HCT116 (cell line): ENCODE measurements around the gene SLC5A1. TPM values are rescaled to one million over a fixed set of nuclear protein-coding genes. Genes with fewer than 3 reads are reported as not detected.
"Not testable (repeated sequence)": the region's sequence is repeated elsewhere in the genome, so short reads cannot be mapped to it uniquely, and the experiment has no call there.

ENCODE experiments used
- ATAC-seq: fragments of 200-7000 bp; cut with Tn5 transposase; 2 replicates; pipeline ENCODE4 v1.9.1; 2020; ENCODE audit warnings: mild to moderate bottlenecking, moderate library complexity
- BruUV-seq: library from RNA; stranded (reverse); fragments of 400-500 nt; replicated peaks from 2 replicates; lab custom pipeline; 2021; lab: Mats Ljungman, UMichigan
- CTCF ChIA-PET: fragments of 300-600 bp; sonication (Branson Sonifier 250); formaldehyde crosslinking; loops from one replicate; lab custom pipeline; 2021; ENCODE audit warnings: antibody characterized with exemption; lab: Charles Lee
- POLR2A ChIA-PET: fragments of 300-600, 350-600 bp; sonication (Branson Sonifier 250); formaldehyde crosslinking; loops from one replicate; lab custom pipeline; 2021; ENCODE audit warnings: antibody characterized with exemption; lab: Charles Lee
- RAD21 ChIA-PET, 2 experiments: fragments of 300-600 bp; sonication (Branson Sonifier 250); formaldehyde crosslinking; loops; one replicate each; lab custom pipeline; 2023; ENCODE audit warnings: low total read pairs in 2 of 2; ENCODE audit not compliant: uncharacterized antibody in 2 of 2, unreplicated experiment in 2 of 2, low non-redundant PET in 1 of 2; lab: Charles Lee
- DNase-seq: peaks from one replicate; pipeline ENCODE4 v3.0.0-alpha.2; 2010; ENCODE audit warnings: low read depth, low spot score
- H2AFZ ChIP-seq: fragments of 200-600 bp; shearing (Covaris generic), sonication (generic); 2 replicates; pipeline ENCODE4 v1.6.1; 2017; ENCODE audit warnings: low read depth, mixed run types, mixed read lengths, antibody characterized with exemption, low read length; ENCODE audit not compliant: poor library complexity, severe bottlenecking
- H3K27ac ChIP-seq: 2 replicates; pipeline ENCODE4 v1.5.1; 2012; ENCODE audit warnings: low read depth, low read length
- H3K27me3 ChIP-seq: fragments of 200-600 bp; sonication (generic); 2 replicates; pipeline ENCODE4 v1.6.1; 2016; ENCODE audit warnings: mixed run types, low read length, mixed read lengths; ENCODE audit not compliant: insufficient read depth
- H3K36me3 ChIP-seq, 2 experiments: fragments of 200-500 bp in 1 of 2; fragments of 200-600 bp in 1 of 2; sonication (Bioruptor generic) in 1 of 2; sonication (generic) in 1 of 2; 2 replicates each; pipeline versions ENCODE4 v1.5.1 to v1.6.1; 2014 to 2016; ENCODE audit warnings: low read length in 2 of 2, inconsistent platforms in 1 of 2, mixed read lengths in 1 of 2, mixed run types in 1 of 2; ENCODE audit not compliant: insufficient read depth in 2 of 2, control insufficient read depth in 1 of 2
- H3K4me1 ChIP-seq, 2 experiments: fragments of 200-600 bp in 1 of 2; sonication (generic) in 1 of 2; 2 replicates each; pipeline versions ENCODE4 v1.5.1 to v1.6.1; 2012 to 2017; ENCODE audit warnings: low read length in 2 of 2, inconsistent platforms in 1 of 2, mild to moderate bottlenecking in 1 of 2, mixed read lengths in 1 of 2, mixed run types in 1 of 2, moderate library complexity in 1 of 2; ENCODE audit not compliant: insufficient read depth in 2 of 2, control insufficient read depth in 1 of 2
- H3K4me2 ChIP-seq: fragments of 200-600 bp; sonication (generic); 2 replicates; pipeline ENCODE4 v1.6.1; 2017; ENCODE audit warnings: mixed run types, low read length, mixed read lengths
- H3K4me3 ChIP-seq, 2 experiments: fragments of 200-600 bp in 1 of 2; sonication (generic) in 1 of 2; replicated peaks in 1 of 2; 2 replicates each; pipeline ENCODE4 v1.5.1; 2011 to 2016; ENCODE audit warnings: low read length in 2 of 2, control low read depth in 1 of 2, low read depth in 1 of 2, mild to moderate bottlenecking in 1 of 2, mixed read lengths in 1 of 2, mixed run types in 1 of 2
- H3K79me2 ChIP-seq: fragments of 200-600 bp; sonication (generic); 2 replicates; pipeline ENCODE4 v1.6.1; 2017; ENCODE audit warnings: mild to moderate bottlenecking, mixed run types, low read length, moderate library complexity, mixed read lengths; ENCODE audit not compliant: insufficient read depth
- H3K9ac ChIP-seq: fragments of 200-600 bp; sonication (generic); 2 replicates; pipeline ENCODE4 v1.6.1; 2016; ENCODE audit warnings: low read length, mixed read lengths
- H3K9me2 ChIP-seq: fragments of 200-600 bp; sonication (generic), shearing (Covaris generic); 2 replicates; pipeline ENCODE4 v1.6.1; 2017; ENCODE audit warnings: mixed run types, mild to moderate bottlenecking, moderate library complexity; ENCODE audit not compliant: insufficient read depth
- H3K9me3 ChIP-seq, 2 experiments: fragments of 200-500 bp in 1 of 2; fragments of 200-600 bp in 1 of 2; sonication (Bioruptor generic) in 1 of 2; sonication (generic) in 1 of 2; 2 replicates each; pipeline ENCODE4 v1.6.1; 2014 to 2017; ENCODE audit warnings: low read length in 2 of 2, mixed read lengths in 2 of 2, inconsistent platforms in 1 of 2, low read depth in 1 of 2, mild to moderate bottlenecking in 1 of 2, mixed run types in 1 of 2, moderate library complexity in 1 of 2; ENCODE audit not compliant: control insufficient read depth in 1 of 2, insufficient read depth in 1 of 2
- H4K20me1 ChIP-seq: fragments of 200-600 bp; sonication (generic), shearing (Covaris generic); 2 replicates; pipeline ENCODE4 v1.6.1; 2017; ENCODE audit warnings: mixed run types, mild to moderate bottlenecking, moderate library complexity; ENCODE audit not compliant: insufficient read depth
- intact Hi-C: fragments of 100-400 bp; cut with micrococcal nuclease; formaldehyde crosslinking; loops from 2 replicates; pipeline ENCODE4 v1.10.0; 2022
- total RNA-seq: library from RNA; stranded (reverse); gene quantifications from one replicate; pipeline ENCODE4 v1.2.1, GENCODE V29; 2021; ENCODE audit not compliant: unreplicated experiment

SLC5A1 gene
- total RNA-seq, 1 experiment from 2014 or later: 0.32 TPM

GRCh38 chr22:32148372-32148771 is 105.3 kb downstream of the SLC5A1 start:
- H3K9me2 ChIP-seq, H3K36me3 ChIP-seq, H3K4me2 ChIP-seq, DNase-seq, H3K9me3 ChIP-seq, POLR2A ChIA-PET, H3K9ac ChIP-seq, H2AFZ ChIP-seq, H3K79me2 ChIP-seq, H4K20me1 ChIP-seq, H3K27me3 ChIP-seq, CTCF ChIA-PET, H3K4me1 ChIP-seq, H3K27ac ChIP-seq, RAD21 ChIA-PET, intact Hi-C loops, H3K4me3 ChIP-seq, BruUV-seq, ATAC-seq: not testable (repeated sequence)

GRCh38 chr22:32150647-32151046 is 107.6 kb downstream of the SLC5A1 start:
- H3K9ac ChIP-seq, H3K79me2 ChIP-seq, H3K36me3 ChIP-seq, H4K20me1 ChIP-seq, H3K9me2 ChIP-seq, H3K4me1 ChIP-seq, ATAC-seq, H3K4me3 ChIP-seq, H2AFZ ChIP-seq, RAD21 ChIA-PET, intact Hi-C loops, POLR2A ChIA-PET, H3K9me3 ChIP-seq, BruUV-seq, H3K27ac ChIP-seq, DNase-seq, H3K4me2 ChIP-seq, H3K27me3 ChIP-seq, CTCF ChIA-PET: not testable (repeated sequence)

- intact Hi-C loops, H3K4me2 ChIP-seq, H3K9ac ChIP-seq, BruUV-seq, CTCF ChIA-PET, H3K27me3 ChIP-seq, DNase-seq, H3K36me3 ChIP-seq, H3K79me2 ChIP-seq, ATAC-seq, POLR2A ChIA-PET, H3K4me1 ChIP-seq, RAD21 ChIA-PET, H3K9me3 ChIP-seq, H4K20me1 ChIP-seq, H3K4me3 ChIP-seq, H2AFZ ChIP-seq, H3K9me2 ChIP-seq, H3K27ac ChIP-seq: not testable (repeated sequence)
Observed at GRCh38 chr22:32151641-32152040, 108.6 kb downstream of the SLC5A1 start.

- CTCF ChIA-PET, H3K79me2 ChIP-seq, H3K9me3 ChIP-seq, intact Hi-C loops, H3K4me1 ChIP-seq, H3K27me3 ChIP-seq, H3K36me3 ChIP-seq, H3K9ac ChIP-seq, H2AFZ ChIP-seq, H4K20me1 ChIP-seq, POLR2A ChIA-PET, H3K27ac ChIP-seq, DNase-seq, H3K9me2 ChIP-seq, ATAC-seq, H3K4me3 ChIP-seq, H3K4me2 ChIP-seq, BruUV-seq, RAD21 ChIA-PET: not testable (repeated sequence)
Observed at GRCh38 chr22:32154727-32155126, 111.7 kb downstream of the SLC5A1 start.

- BruUV-seq, H2AFZ ChIP-seq, DNase-seq, H3K4me3 ChIP-seq, H3K9me2 ChIP-seq, H4K20me1 ChIP-seq, H3K27me3 ChIP-seq, H3K9ac ChIP-seq, H3K79me2 ChIP-seq, RAD21 ChIA-PET, H3K36me3 ChIP-seq, H3K9me3 ChIP-seq, H3K27ac ChIP-seq, intact Hi-C loops, POLR2A ChIA-PET, H3K4me1 ChIP-seq, ATAC-seq, CTCF ChIA-PET, H3K4me2 ChIP-seq: not testable (repeated sequence)
Observed at GRCh38 chr22:32157632-32158031, 114.6 kb downstream of the SLC5A1 start.
